GM12891 (cell line): ENCODE measurements around the gene STPG2.

Source experiments
- POLR2A ChIP-seq: IDR thresholded peaks from 2 replicates; pipeline ENCODE4 v1.6.1; 2011; ENCODE audit warnings: low read depth, low read length, control low read depth
- POLR2AphosphoS5 ChIP-seq: IDR thresholded peaks from 2 replicates; pipeline ENCODE4 v1.6.1; 2011; ENCODE audit warnings: low read depth, low read length, control low read depth
- SPI1 ChIP-seq: IDR thresholded peaks from 2 replicates; pipeline ENCODE4 v1.6.1; 2011; ENCODE audit warnings: low read depth, low read length, control low read depth

- TF ChIP-seq POLR2A (no peak), POLR2AphosphoS5 (no peak), SPI1 (no peak)
Observed at GRCh38 chr4:97664741-97665140, 478.5 kb downstream of the STPG2 start.
